ENCODE measurements around the gene GPR173.

GPR173 gene, protein sequence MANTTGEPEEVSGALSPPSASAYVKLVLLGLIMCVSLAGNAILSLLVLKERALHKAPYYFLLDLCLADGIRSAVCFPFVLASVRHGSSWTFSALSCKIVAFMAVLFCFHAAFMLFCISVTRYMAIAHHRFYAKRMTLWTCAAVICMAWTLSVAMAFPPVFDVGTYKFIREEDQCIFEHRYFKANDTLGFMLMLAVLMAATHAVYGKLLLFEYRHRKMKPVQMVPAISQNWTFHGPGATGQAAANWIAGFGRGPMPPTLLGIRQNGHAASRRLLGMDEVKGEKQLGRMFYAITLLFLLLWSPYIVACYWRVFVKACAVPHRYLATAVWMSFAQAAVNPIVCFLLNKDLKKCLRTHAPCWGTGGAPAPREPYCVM

DNA sequence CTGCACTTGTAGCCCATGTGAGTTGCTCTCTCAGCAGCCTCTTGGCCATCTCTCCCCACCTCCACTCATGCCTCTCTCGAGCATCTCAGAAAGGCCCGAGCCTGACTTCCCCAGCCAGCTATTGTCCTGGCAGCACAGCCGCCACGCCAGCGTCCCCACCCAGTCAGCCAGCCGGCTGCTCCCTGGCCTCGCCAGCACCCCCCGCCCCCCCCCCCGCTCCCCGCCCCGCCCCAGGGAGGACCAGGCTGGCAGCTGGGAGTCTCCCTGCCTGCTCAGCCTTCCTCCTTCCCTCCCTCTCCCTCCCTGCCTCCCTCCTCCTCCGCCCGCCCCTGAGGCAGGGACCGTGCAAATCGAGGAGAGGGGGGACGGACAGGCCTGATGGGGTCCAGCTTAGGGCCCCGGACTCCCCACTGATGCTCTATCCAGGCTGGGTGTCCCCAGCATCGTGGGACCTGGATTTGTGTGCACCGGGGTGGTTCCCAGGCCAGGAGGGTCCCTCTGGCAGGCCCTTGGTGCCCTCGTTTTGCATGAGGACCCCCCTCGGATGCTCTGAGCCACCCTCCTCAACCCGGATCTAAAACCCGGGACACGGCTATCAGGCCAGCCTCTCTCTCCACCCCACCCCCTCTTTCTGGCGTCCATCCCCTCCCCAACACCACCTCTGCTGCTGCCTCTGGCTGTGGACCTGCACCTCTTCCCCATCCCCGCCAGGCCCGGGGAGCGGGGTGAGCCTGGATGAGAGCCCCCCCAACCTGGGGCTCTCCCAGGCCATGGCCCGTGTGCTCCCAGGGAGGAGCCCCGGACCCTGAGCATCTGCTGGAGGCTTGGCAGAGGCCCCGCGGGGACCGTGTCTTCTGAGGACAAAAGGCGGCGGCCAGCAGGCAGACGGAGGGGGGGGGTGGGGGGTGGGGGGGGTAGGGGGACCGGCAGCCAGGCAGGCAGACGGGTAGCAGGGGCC lies at the start of gene GPR173:
TSS of gene GPR173 (plus strand) at position 621 of the 958 bp plus-strand sequence. CDS start 27,833 bp downstream, outside the sequence.
- peak; percentile 67 for DNase-seq

DNA sequence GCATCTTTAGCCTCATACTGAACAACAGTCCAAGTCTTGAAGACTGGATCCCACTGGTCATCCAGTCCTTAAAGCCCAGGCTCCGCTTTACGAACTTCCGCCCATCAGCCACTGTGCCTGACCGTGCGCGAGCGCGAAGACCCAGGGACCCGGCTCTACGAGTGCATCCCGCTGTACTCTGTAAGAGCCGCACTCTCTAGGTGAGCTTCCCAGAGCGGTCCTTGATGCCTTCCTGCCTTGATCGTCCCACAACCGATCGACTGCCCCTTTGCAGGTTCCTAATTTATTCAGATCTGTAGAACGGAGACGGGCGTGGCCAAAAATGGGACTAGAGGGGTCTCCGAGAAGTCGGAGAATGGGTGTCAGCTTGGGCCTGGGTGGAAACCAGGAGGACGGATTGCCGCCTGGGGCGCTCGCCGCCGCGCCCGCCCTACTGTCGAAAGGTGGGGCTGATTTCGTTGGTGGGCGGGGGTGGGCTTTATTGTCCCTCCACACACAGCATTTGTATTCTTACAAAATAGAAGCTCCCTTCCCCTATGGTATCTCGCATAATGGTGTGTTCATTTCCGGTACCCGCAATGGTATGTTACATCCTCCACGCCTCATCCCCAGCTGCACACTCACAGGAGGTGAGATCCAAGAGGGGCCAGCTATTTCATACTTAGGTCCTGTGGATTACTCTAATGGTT lies 48.0 kb upstream of the GPR173 start:
- DNase-seq: no peak

DNA sequence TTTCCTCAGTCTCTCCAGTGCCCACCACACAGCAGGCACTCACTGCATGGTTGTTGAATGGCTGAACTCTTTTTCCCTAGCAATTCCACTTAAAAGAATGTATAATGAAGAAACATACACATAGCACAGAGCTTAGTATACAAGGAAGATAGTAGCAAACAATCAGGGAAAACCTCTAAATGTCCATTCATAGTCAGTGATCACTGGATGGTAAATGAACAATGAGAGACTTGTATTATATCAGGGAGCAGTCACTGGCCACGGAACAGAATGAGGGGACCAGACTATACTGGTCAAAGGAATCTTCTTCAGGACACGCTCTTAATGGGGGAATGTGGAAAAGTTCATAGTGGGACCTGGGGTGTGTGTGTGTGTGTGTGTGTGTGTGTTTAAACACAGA lies 46.6 kb upstream of the GPR173 start:
- DNase-seq: no peak

DNA sequence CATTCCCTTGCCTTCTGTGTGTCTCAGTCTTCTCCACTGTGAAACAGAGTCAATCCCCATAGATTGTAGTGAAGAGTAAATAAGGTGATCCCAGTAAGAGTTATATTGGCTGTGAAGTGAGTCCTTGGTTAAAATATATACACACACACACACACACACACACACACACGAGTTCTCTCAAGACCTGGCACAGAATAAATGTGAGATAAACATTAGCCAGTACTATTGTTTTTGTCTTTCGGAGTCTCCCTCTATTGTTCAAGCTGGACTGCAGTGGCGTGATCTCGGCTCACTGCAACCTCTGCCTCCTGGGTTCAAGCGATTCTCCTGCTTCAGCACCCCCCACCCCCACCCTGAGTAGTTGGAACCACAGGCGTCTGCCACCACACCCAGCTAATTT lies 45.5 kb upstream of the GPR173 start:
- no peak for DNase-seq

DNA sequence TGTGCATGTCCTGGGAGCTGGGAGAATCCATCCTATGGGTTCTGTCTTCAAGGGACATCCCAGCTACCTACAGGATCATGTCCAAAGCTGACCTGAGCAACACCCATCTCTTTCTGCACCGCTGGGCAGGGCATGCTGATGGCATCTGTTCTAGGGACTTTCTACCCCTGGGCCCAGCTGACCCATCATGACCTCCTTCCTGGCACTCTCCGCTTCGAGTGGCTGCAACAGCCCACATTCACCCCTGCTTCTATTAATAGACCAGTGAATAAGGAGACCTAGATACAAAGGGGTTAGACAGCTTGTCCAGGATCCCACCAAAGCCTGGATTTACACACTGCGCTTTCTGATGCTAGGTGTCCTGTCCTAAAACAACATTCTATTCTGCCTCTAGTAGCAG lies 44.6 kb upstream of the GPR173 start:
- DNase-seq: no peak

DNA sequence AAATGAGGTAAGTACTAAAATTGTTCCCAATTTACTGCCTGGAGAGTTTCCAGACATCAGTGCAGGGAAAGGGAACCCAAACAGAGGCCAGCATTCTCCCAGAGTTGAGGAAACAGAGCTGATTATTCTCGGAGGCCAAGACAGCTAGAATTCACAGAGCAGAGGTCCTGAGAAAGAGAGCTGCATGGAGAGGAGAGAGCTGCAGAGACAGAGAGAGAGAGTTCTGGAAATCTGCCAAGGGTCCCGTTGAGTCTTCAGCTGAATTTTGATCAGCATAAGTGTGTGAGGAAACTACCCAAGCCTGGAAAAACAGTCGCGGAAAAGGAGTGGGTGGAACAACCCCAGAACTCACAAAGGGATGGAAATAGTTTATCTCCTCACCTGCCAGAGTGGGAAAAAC lies 43.8 kb upstream of the GPR173 start:
- DNase-seq: no peak

DNA sequence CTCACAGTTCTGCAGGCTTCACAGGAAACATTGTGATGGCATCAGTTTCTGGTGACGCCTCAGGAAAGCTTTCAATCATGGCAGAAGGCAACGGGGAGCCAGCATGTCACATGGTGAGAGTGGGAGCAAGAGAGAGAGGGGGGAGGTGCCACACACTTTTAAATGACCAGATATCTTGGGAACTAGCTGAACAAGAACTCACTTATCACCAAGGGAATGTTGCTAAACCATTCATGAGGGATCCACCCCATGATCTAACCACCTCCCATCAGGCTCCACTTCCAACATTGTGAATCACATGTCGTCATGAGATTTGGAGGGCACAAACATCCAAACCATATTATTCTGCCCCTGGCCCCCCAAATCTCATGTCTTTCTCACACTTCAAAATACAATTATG lies 43.3 kb upstream of the GPR173 start:
- no peak for DNase-seq

DNA sequence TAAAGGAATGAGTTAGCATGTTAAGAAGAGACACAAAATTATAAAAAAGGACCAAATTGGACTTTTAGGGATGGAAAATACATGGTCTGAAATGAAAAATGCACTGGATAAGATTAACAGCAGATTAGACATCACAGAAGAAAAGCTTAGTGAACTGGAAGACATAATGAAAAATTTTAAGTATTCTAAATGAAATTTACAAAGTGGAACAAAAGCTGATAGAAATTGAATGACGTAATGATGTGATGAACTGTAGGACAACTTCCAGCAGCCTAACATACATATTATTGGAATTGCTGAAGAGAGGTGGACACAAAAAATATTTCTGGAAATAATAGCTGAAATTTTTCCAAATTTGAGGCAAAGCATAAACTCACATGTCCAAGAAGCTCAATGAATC lies 39.6 kb upstream of the GPR173 start:
- DNase-seq: no peak

DNA sequence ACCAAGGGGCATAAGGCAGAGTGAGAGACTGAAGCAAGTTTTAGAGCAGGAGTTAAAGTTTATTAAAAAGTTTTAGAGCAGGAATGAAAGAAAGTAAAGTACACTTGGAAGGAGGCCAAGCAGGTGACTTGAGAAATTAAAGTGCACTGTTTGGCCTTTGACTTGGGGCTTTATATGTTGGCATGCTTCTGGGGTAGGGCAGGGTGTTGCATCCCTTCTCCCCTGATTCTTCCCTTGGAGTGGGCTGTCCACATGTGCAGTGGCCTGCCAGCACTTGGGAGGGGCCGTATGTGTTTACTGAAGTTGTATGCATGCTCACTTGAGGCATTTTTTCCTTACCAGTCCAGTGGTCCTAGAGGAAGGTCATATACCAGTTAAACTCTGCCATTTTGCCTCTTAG lies 35.3 kb upstream of the GPR173 start:
- no peak for DNase-seq

DNA sequence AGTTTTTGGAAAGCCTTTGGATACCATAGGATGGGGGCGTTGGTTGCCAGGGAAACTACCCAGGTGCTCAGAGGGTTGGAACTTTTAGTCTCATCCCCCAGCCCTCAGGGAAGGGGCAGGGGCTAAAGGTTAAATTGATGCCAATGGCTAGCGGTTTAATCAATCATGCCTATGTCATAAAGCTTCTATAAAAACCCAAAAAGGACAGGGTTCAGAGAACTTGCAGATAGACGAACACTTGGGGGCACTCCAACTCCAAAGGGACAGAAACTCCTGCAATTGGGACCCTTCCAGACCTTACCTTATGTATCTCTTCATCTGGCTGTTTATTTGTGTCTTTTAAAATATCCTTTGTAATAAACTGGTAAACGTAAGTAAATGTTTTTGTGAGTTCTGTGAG lies 30.0 kb upstream of the GPR173 start:
- peak; percentile 17 for DNase-seq

DNA sequence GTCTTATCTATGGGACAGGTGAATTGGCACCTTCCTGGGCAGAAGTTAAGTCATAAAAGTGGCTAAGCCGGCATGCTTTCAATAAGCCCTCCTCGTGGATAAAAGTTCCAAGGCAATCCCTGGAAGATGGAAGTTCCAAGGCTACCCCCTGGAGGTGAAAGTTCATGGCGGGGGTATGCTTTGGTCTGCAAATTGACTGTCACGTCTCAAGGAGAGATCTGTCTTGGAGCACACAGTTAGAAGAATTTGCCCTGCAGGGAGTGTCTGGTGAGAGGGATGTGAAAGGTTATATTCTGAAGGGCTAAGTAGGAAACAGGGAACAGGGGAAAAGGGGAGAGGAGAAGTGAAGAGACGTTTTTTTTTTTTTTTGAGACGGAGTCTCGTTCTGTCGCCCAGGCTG lies 26.2 kb upstream of the GPR173 start:
- no peak for DNase-seq

DNA sequence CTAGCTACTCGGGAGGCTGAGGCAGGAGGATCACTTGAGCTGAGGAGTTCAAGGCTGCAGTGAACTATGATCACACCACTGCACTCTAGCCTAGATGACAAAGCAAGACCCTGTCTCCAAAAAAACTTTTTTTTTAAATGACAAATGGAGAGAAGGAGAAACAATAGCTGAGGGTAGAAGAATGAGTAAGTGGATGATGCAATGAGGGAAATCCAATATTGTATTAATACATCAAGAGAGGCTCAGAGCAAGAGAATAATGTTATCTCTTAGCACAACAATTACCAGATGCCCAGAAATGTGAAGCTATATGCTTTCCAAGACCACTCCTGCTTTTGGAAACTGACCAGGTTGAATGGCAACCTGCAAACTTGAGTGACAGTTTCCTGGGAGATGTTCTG lies 19.9 kb upstream of the GPR173 start:
- DNase-seq: no peak

DNA sequence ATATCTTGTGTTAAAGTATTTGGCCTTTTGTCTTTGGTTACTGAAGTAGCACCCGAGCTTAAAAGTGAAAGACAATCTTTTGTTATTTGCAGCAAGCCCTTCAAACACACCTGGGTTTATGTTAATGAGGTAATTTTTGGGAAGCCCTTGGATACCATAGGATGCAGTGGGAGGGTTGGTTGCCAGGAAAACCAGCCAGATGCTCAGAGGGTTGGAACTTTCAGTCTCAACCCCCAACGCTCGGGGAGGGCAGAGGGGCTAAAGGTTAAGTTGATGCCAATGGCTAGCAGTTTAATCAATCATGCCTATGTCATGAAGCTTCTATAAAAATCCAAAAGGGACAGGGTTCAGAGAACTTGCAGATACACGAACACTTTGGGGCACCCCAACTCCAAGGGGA lies 17.2 kb upstream of the GPR173 start:
- DNase-seq: no peak

DNA sequence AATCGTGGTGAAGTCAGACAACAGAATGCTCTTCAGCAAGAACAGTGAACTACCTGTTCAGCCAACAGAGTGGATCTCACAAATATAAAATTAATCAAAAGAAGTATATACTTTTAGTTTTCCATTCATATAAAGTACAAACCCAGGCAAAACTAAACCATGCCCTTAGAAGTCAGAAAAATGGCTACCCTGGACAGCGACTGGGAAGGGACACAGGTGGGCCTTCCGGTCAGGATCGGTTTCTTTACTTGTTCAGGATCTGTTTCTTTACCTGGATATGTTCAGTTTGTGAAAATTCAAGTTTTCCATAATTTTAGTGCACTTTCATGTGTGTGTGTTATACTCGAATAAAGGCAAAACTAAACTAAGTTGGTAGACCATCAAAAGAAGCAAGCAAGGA lies 12.4 kb upstream of the GPR173 start:
- DNase-seq: no peak

DNA sequence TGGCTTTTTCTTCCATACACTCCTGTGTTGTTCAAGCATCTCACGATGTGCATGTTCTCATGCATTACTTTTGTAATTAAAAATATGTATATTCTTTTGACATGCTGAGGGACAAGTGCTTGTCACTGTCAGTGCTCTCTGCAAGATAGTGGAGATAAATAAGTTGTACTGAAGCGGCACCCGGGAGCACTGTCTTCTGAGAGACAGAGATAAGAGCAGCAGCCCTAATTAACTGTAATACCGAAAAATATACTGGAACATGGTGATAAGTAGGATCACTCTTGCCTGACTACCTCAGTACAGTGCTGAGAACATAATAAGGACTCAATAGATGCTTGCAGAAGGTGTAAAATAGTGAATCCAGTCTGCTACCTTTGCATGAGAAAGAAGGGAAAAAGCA lies 9.4 kb upstream of the GPR173 start:
- no peak for DNase-seq

DNA sequence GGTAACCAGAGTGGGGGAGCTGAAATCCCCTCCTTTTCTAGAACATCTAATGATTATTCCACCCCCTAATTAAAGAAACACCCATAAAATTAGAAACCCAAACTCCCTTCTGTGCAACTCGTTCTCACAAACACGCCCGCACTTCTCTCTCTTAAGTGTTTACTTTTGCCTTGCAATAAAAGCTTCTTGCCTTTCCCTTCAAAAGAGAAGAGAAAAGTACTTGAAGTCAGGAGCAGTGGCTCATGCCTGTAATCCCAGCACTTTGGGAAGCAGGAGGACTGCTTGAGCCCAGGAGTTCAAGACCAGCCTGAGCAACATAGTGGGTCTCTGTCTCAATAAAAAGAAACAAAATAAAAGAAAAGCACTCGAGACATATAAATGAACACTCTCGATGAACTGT lies 3.6 kb upstream of the GPR173 start:
- DNase-seq: peak; percentile 10

DNA sequence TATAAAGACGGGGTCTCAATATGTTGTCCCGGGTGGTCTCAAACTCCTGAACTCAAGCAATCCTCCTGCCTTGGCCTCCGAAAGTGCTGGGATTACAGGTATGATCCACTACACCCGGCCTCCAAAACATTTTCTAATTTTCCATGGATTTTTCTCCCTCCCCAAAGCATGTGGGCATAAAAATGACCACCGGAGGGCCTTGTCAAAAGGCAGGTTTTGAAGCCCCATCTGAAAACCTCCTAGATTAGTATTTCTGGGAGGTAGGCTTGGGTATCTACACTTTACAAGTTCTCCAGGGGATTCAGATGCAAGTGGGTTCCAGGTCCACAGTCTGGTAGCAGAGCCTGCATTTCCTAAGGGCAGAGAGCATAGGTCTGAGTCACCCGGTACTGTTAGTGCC lies 1.4 kb upstream of the GPR173 start:
- DNase-seq: no peak

DNA sequence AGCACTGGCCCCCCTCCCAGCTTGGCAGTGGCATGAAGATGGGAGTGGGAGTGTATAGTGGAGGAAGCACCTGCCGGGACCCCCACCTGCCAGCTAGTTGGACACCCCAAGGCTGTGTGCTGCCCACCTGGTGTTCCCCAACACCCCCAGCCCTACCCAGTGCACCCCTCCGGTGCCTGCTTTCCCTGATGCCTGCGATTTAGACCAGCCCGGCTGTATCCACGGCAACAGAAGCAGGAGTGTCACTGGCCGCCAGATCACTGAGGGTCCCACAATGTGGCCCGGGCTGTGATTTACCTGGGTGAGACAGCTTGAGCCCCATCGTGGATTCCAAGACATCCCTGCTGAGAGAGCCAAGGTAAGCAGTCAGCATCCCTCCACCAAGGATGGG lies 533 bp downstream of the GPR173 start:
- DNase-seq: no peak

DNA sequence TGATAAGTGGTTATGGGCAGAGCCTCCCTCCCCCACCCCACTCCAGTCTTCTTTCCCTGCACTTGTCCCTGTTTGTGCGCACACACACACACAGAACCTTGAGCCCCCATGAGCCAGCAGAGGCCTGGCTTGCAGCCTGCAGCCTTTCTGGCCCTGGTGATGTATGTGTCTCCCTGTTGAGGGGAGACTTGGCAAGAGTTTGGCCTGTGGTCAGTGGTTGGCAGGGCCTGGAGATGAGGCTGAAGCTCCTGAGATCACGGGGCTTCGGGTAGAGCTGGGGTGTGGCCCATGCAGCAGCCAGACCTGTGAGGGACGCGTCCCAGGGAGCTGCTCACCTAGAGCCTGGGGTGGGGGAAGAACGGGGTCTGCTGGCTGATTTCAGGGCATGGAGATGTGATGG lies 2.3 kb downstream of the GPR173 start:
- DNase-seq: no peak

DNA sequence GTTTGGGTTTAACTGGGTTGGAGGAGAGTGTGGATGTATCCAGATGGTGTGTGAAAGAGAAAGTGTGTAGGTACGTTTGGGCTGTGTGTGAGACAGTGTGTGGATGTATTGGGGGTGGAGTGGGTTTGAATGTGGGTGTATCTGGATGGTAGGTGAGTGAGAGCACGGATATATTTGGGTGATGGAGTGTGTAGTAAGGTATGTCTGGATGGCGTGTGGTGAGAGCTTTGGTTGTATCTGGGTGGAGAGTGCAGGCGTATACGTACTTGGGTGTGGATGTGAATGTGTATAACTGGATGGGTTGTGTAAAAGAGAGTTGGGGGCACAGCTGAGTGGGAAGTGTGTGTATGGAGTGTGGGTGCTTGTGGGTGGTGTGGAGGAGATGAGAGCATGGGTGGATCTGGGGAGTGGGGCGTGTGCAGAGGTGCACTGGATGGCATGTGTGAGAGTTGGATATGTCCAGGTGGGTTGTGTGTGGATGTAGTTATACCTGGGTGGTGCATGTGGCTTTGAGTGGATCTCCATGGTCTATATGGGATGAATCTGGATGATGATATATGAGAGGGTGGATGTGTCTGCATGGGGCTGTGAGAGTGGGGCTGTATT lies 6.8 kb downstream of the GPR173 start:
- DNase-seq: no peak

DNA sequence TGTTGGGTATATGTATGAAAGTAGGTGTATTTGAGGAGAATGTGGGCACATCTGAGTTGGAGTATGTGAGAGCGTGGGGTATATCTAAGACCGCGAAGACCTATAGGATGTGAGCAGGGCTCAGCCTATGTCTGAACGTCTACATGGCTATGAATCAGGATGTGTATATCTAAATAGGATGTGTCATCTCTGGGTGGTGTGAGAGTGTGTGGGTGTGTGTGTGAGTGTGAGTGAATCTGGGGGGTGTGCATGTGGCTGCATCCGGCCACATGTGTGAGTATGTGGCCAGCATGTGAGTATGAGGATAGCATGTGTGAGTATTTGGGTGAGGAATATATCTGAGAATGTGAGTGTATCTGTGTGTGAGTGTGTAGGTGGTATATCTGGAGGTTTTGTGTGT lies 7.7 kb downstream of the GPR173 start:
- DNase-seq: no peak

DNA sequence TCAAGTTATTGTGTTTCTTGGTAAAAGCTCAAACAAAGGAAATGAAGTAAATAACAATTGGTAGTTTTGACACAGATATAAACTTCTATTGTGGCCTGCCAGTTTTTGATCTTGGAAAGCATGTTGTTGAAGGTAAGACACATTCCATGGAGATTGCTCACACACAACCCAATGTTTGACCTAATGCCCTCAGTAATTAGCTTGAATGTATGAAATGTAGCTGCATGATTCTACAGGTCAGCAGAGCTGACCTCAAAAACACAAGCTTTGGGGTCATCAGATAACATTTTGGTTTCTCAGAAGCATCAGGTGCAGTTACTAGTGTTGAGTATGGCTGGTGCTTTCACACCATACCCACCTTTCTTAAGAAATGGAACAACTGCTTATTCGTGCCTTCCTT lies 16.5 kb downstream of the GPR173 start:
- DNase-seq: no peak

DNA sequence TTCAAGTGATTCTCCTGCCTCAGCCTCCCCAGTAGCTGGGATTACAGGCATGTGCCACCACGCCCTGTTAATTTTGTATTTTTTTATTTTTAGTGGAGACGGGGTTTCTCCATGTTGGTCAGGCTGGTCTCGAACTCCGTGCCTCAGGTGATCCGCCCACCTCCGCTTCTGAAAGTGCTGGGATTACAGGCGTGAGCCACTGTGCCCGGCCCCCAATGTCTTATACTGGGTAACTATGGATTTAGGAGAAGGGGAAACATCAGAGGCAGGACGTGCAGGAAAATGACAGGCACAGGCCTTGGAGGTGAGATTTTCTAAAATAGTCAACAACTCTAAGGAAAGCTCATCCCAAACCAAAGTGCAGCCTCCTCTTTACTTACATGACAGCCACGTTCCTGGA lies 22.5 kb downstream of the GPR173 start:
- no peak for DNase-seq
